D721Med (cell line): ENCODE measurements around the gene HPSE.

Experiments used
- DNase-seq: peaks from one replicate; pipeline ENCODE4 v3.0.0; 2011; ENCODE audit warnings: low spot score; ENCODE audit not compliant: insufficient read length
- FAIRE-seq: peaks from 2 replicates; lab custom pipeline; 2011; peaks lifted over from hg19 to GRCh38; lab: Jason Lieb, UNC
- TF ChIP-seq, protein P1 (sequence below): IDR thresholded peaks from 2 replicates; pipeline ENCODE4 v1.5.1; 2012; ENCODE audit warnings: mild to moderate bottlenecking, control low read depth; ENCODE audit not compliant: insufficient read depth; ENCODE audit errors: missing control alignments

Gene HPSE

DNA sequence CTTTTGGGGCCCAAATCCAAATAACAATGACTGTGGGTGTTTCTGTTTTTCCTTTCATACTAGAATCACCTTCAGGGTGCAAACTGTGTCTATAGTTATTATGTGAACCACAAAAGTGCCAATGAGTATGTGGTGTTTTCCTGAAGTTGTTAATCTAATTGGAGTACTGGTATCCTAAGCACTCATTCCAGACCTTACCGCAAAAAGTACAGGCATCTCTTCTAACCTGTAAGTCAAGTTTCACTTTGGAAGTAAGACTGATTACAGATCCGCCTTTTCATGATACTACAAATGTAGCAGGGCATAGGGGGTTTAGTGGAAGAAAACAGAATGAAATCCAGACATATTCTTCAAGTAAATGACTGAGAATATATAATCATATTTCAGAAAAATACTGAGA lies 66.2 kb downstream of the HPSE start:
- no peak for DNase-seq
- FAIRE-seq: no peak
- TF ChIP-seq, protein P1, sequence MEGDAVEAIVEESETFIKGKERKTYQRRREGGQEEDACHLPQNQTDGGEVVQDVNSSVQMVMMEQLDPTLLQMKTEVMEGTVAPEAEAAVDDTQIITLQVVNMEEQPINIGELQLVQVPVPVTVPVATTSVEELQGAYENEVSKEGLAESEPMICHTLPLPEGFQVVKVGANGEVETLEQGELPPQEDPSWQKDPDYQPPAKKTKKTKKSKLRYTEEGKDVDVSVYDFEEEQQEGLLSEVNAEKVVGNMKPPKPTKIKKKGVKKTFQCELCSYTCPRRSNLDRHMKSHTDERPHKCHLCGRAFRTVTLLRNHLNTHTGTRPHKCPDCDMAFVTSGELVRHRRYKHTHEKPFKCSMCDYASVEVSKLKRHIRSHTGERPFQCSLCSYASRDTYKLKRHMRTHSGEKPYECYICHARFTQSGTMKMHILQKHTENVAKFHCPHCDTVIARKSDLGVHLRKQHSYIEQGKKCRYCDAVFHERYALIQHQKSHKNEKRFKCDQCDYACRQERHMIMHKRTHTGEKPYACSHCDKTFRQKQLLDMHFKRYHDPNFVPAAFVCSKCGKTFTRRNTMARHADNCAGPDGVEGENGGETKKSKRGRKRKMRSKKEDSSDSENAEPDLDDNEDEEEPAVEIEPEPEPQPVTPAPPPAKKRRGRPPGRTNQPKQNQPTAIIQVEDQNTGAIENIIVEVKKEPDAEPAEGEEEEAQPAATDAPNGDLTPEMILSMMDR: no peak

DNA sequence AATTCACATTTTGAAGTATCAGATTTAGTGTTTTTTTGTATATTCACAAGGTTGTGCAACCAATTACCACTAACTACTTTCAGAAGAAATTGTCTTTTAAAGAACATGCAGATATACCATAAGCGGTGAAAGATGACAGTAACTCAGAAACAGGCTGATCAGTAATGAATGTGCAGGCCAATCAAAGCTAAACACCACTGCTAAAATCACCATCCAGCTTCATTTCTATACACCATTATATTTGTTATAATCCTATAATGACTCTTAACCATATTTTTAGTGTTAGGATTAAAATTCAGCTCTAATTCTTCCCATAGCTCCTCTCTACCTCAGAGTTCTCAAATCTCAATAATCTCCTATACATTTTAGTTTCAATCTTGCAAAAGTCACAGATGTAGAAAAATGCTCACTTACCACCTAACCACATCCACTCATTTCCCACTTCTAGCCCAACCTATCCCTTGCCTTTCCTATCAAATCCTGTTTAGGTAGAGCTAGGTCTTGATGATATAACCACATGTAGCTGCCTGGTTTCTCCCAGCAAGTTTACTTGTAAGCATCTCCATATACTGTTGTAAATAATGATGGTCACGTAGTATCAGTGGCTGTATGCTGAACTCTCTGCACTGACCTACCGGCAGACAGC lies 66.7 kb downstream of the HPSE start:
- TF ChIP-seq, protein P1: no peak
- FAIRE-seq (no peak), DNase-seq (no peak)

DNA sequence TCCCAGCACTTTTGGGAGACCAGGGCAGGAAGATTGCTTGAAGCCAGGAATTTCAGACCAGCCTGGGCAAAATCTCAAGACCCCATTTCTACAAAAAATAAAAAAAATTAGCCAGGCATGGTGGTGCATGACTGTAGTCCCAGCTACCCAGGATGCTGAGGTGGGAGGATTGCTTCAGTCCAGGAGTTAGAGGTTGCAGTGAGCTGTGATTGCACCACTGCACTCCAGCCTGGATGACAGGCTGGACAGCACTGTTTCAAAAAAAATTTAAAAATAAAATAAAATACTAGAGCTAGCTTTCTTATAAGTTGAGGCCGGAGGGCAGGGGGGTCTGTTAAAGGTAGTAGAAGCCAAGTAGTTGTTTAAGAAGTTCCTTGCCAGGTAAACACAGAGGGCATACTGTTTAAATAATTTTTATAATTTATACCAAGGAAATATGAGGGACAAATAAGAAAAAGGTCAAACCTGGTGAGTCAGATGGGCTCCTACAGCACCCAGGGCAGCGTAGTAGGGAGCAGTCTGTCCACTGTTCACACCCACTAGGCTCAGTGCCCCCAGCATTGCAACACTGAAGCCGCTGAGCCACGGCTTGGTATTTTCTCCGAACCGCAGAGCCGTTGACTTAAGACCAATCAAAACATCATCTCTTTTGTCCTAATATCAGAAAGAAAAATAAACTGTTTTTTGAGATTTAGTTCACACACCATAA lies 67.4 kb downstream of the HPSE start:
- TF ChIP-seq, protein P1: no peak
- FAIRE-seq (no peak), DNase-seq (no peak)

DNA sequence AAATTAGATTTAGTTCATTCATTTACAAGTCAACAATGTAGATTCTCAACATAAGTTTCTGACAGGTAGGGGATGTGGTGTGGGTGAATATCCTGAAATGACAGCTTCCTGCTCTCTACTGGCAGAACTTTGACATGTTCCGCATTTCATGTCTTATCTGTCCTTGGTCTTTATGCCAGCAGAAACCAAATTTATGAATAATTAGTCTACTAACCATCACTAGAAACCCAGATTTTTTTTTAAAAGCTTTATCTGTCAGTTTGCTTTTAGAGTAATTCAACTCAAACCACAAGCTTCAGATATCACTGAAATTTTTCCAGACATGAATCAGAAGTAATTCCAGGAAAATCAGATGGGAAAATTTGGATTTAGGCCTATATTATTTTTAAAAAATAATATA lies 68.0 kb downstream of the HPSE start:
- FAIRE-seq: no peak
- TF ChIP-seq, protein P1: no peak

DNA sequence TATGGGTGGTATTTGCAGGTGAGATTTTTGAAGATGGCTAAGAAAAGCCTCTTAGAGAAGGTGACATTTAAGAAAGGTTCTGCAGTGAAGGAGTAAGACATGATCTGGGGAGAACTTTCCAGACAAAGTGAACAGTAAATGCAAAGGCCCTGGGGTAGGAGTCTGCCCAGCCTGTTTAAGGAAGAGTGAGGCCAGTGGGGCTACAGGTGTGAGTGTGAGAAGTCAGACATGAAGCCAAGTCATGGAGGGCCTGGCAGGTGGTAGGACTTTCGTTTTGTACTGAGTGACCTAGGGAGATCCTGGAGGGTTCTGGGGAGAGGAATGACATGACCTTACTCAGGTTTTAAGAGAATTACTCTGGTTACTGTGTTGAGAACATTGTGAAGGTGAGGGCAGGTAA lies 71.5 kb downstream of the HPSE start:
- DNase-seq (no peak), FAIRE-seq (no peak)
- TF ChIP-seq, protein P1: no peak

More for the DNA sequence above, 68.0 kb downstream of the HPSE start:
- DNase-seq: no peak

DNA sequence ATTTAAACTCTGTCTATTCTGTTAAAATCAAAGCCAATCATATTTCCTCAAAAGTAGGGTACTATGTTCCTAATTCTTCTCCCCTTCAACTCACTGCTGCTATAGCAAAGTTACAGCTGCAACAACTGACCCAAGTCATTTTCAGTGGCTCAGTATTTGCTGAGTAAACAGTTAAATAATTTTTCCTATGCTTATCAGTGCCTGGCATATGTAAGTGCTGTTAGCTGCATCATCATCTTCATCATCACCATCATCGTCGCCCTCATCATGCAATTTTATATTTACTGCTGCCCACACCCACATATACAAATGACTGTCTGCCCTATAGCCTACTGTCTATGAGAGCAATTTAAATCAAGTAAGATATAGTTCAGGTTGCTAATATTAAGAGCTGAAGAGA lies 72.0 kb downstream of the HPSE start:
- no peak for FAIRE-seq
- TF ChIP-seq, protein P1: no peak

DNA sequence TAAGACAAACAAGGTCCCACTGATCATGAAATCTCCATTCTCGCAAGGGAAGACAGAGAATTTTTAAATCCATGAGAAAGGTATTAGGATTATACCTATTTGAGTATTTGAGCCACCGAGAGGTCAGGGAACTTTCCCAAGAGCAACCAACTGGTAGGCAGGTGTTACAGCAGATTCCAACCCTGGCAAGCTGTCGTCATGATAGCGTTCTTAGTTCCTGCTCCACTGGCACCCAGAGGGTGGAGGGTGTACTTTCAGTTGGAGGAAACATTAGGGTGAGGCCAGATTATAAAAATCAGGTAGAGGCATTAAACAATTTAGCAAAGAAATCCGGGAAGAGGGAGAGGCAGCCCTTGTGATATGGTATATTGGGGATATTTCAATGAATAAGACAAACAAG lies 73.3 kb downstream of the HPSE start:
- TF ChIP-seq, protein P1: no peak
- FAIRE-seq (no peak), DNase-seq (no peak)

More for the DNA sequence above, 72.0 kb downstream of the HPSE start:
- no peak for DNase-seq
